ENCODE data around the gene FAM149B1. TPM values are rescaled to one million over a fixed set of nuclear protein-coding genes. Genes with fewer than 3 reads are reported as not detected.

FAM149B1 gene
- total and polyA plus RNA-seq, 10 donors: 11.9 to 24.5 (median 15.2) TPM

- no peak overlapping the region for H3K4me3 ChIP-seq
- H3K4me1 ChIP-seq: no peaks in the 10 kb centered on the region
- H3K9me3 ChIP-seq: no peaks in the 10 kb centered on the region
- intact Hi-C loops (cut with DNase I; ENCODE audit: low total_unique reads): no loop called here
- 95 to 98% (median 98%) methylated on average over 3 of the region's 3 CpGs for WGBS, 5 donors
- H3K27ac ChIP-seq: no peak overlapping the region
- TF ChIP-seq CTCF (IDR thresholded peaks at IDR 0.05 in 8 of 11, conservative IDR thresholded peaks at IDR 0.05 in 3 of 11) (no peak), POLR2AphosphoS5 (IDR thresholded peaks at IDR 0.05) (no peak), POLR2A (IDR thresholded peaks at IDR 0.05) (no peak)
- no peak for DNase-seq
- peaks cover 4 to 99% (median 78%) of the 10 kb centered on the region in 6 donors for H3K36me3 ChIP-seq
- H3K27me3 ChIP-seq (replicated peaks in 1 of 7): no peaks in the 10 kb centered on the region
Measured at GRCh38 chr10:73152009-73152408, 15.9 kb upstream of the FAM149B1 start.

- no peaks in the 10 kb centered on the region for H3K9me3 ChIP-seq
- H3K27ac ChIP-seq: no peak overlapping the region
- H3K4me1 ChIP-seq: peaks cover 0 to 18% (median 8%) of the 10 kb centered on the region in 6 donors
- 83 to 96% (median 91%) methylated on average over 3 of the region's 3 CpGs for WGBS, 5 donors
- H3K36me3 ChIP-seq: peaks cover 7 to 96% (median 79%) of the 10 kb centered on the region in 6 donors
- H3K27me3 ChIP-seq (replicated peaks in 1 of 7): no peaks in the 10 kb centered on the region
- H3K4me3 ChIP-seq: no peak overlapping the region
- TF ChIP-seq CTCF (IDR thresholded peaks at IDR 0.05 in 8 of 11, conservative IDR thresholded peaks at IDR 0.05 in 3 of 11) (no peak), POLR2A (IDR thresholded peaks at IDR 0.05) (no peak), POLR2AphosphoS5 (IDR thresholded peaks at IDR 0.05) (no peak)
- intact Hi-C loops (cut with DNase I; ENCODE audit: low total_unique reads): no loop called here
- no peak for DNase-seq
Measured at GRCh38 chr10:73156054-73156453, 11.9 kb upstream of the FAM149B1 start.

GRCh38 chr10:73159038-73159648 lies 8.8 kb upstream of the FAM149B1 start:
- peaks cover 7 to 95% (median 56%) of the 10 kb centered on the region in 6 donors for H3K36me3 ChIP-seq
- DNase-seq: no peak
- 5 to 11% (median 7%) methylated on average over 5 of the region's 5 CpGs for WGBS, 5 donors
- TF ChIP-seq POLR2AphosphoS5 (IDR thresholded peaks at IDR 0.05) (no peak), CTCF (IDR thresholded peaks at IDR 0.05 in 8 of 11, conservative IDR thresholded peaks at IDR 0.05 in 3 of 11) (peak; percentile 46 to 86 (median 74)), POLR2A (IDR thresholded peaks at IDR 0.05) (no peak)
- no peaks in the 10 kb centered on the region for H3K27me3 ChIP-seq (replicated peaks in 1 of 7)
- H3K4me1 ChIP-seq: peaks cover 11 to 49% (median 35%) of the 10 kb centered on the region in 6 donors
- H3K4me3 ChIP-seq: no peak overlapping the region
- no peaks in the 10 kb centered on the region for H3K9me3 ChIP-seq
- H3K27ac ChIP-seq: peak overlapping the region in 1 of 8 donors; percentile 8
- intact Hi-C loops (cut with DNase I; ENCODE audit: low total_unique reads): no loop called here

- no peak for TF ChIP-seq CTCF (IDR thresholded peaks at IDR 0.05 in 8 of 11, conservative IDR thresholded peaks at IDR 0.05 in 3 of 11)
- H3K9me3 ChIP-seq: no peaks in the 10 kb centered on the region
- WGBS, 5 donors: 85 to 98% (median 93%) methylated on average over 1 of the region's 1 CpG
- peaks cover 26 to 69% (median 53%) of the 10 kb centered on the region in 6 donors for H3K4me1 ChIP-seq
- peaks cover 5 to 93% (median 38%) of the 10 kb centered on the region in 6 donors for H3K36me3 ChIP-seq
- H3K27me3 ChIP-seq (replicated peaks in 1 of 7): no peaks in the 10 kb centered on the region
- no peak overlapping the region for H3K4me3 ChIP-seq
- intact Hi-C loops (cut with DNase I; ENCODE audit: low total_unique reads): no loop called here
- DNase-seq: no peak
- no peak overlapping the region for H3K27ac ChIP-seq
Measured at GRCh38 chr10:73161079-73161478, 6.8 kb upstream of the FAM149B1 start.

Data from spleen (tissue), 11 donors.